GM18511 (cell line): ENCODE measurements around the gene CIB1.

Source experiments
- ATAC-seq: cut with Tn5 transposase; IDR thresholded peaks from one replicate; pipeline ENCODE4 v1.9.1; 2021; ENCODE audit warnings: mild to moderate bottlenecking, moderate library complexity; ENCODE audit not compliant: unreplicated experiment

The CIB1 gene

DNA sequence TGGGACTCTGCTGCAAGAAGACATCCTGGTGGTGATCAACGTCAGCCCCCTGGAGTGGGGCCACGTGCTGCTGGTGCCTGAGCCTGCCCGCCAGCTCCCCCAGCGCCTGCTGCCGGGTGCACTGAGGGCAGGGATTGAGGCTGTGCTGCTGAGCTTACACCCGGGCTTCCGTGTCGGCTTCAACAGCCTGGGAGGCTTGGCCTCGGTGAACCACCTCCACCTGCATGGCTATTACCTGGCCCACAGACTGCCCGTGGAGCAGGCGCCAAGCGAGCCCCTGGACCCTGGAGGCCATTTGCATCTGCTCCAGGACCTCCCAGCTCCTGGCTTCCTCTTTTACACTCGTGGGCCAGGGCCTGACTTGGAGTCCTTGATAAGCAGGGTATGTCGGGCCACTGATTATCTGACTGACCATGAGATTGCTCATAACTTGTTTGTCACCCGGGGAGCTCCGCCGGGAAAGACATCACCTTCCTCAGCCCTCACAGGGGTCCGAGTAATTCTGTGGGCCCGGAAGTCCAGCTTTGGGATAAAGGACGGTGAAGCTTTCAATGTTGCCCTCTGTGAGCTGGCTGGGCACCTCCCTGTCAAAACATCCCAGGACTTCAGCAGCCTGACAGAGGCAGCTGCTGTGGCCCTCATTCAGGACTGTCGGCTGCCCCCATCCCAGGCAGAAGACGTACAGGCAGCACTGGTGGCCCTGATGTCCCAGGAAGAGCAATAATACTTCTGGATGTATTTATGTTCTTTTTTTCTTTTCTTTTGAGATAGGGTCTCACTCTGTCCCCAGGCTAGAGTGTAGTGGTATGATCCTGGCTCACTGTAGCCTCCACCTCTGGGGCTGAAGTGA is 7.8 kb upstream of the CIB1 start:
- no peak for ATAC-seq

DNA sequence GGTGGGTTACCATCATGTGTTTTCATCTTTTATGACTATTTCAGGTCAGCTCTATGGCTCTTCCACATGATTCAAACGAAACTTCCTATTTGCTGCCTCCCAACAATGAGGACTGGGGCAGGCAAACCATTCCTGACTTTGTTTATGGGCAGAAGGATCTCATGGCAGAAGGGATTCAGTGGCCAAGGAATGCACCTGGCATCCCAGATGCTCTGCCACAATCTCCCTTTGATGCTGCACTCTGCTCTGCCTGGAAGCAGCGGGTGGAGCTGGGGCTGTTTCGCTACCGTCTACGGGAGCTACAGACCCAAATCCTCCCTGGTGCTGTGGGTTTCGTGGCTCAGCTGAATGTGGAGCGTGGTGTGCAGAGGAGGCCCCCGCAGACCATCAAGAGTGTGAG is 7.1 kb upstream of the CIB1 start:
- ATAC-seq = no peak

GRCh38 chr15:90239371-90239770 is 5.6 kb upstream of the CIB1 start:
- ATAC-seq = no peak

DNA sequence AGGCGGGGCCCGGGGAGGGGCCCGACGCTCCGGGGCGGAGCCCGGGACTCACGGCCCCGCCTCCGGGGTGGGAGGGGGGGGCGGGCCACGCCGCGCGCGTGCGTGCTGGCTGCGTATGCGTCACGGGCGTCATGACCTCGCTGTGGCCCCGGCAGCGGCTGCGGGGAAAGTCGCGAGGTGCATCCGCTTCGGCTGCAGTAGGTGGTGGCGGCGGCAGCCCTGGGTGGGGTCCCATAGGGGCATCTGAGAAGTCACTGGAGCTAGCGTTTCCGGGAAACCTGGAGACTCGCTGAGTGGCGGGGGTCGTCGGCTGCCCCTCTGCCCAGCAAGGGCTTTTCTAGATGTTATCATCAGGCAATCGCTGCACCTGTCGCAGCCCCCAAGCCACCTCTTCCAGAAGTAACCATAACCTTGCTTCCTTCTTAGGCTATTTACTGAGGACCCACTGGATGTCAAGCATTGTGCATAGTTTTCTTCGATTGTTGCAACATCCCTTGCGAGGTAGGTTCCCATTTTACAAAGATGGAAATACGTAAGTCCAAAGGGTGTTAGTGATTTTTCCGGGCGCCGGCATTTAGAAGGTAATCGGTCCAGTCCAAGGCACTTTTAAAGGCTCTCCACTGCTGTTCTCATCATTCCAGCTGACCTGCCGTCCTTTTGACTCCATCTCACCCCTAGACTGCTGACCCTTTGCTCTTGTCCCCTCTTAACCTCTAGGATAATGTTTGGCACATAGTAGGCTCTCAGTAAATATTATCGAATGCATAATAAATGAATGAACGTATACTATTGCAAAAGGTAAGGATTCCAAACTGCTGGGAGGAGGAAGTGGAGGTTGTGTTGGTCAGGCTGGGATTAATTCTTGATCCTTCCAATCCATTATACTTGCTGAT is 601 bp upstream of the CIB1 start, which contains the start of gene GDPGP1:
Gene GDPGP1 (plus strand): TSS at position 114 of the 893 bp plus-strand sequence. CDS start 6,700 bp downstream, outside the sequence.
- peak; percentile 66 for ATAC-seq

DNA sequence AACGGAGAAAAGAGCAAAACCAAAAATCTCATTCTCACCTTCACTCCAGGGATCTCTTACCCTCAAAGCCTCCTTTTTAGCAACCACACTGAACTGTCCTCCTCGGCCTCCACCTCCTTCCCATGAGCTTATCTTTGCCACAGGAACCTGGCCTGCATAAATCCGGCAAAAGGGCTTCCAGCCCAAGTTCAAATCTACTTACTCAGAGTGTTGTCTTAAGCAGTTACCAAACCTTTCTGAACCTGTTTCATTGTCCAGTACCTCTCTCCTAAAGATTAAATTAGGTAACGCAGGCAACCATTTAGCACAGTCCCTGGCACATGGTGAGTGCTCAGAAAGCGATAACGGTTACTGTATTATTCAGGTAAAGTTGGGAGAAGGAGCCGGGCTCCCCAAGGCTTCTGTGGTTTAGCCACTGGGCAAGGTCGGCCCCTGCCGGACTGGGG is 777 bp downstream of the CIB1 start:
- peak; percentile 0 for ATAC-seq

- no peak for ATAC-seq
Observed at GRCh38 chr15:90232196-90232595, 1.5 kb downstream of the CIB1 start.

DNA sequence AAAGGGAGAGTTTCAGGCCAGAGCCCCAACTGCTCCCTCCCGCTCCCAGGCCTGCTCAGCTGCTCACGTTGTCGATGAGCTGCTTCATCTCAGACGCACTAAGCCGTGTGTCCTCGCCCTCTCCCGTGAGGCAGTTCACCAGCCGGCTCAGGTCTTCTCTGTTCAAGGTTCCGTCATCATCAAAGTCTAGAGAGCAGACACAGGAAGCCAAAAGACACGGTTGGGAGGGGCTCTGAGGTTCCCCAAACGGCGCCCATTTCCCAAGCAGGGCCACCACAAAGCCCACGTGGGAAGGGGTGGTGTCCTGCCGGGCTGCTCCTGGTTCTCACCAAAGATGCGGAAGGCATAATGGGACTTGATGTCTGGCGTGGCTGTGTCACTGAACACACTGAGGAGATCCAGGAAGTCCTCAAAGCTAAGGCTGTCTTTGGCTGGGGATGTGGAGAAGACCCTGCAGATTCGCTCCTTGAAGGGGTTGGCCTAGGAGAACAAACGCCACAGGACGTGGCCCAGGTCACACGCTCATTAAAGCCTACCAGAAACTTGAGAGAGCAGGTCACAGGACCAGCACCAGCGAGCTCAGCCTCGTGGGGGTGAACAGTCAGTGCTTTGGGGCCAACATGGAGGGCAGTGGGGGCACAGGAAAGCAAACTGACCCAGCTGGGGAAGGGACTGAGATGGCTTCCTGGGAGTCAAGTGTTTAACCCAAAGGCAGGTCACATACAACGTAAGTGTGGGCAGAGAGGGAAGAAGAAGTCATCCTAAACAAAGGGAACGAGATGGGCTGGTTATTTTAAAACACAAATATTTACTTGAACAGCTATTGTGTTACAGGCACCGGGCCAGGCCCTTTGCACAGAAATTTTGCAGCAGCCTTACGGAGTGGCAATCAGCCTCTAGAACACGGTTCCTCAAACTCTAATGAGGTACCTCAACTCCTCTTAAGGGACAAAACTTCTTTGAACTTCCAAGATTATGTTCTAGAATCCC is 2.4 kb downstream of the CIB1 start:
- peak; percentile 24 for ATAC-seq

- no peak for ATAC-seq
Observed at GRCh38 chr15:90230610-90231009, 3.1 kb downstream of the CIB1 start.

- no peak for ATAC-seq
Observed at GRCh38 chr15:90230071-90230494, 3.7 kb downstream of the CIB1 start.

- no peak for ATAC-seq
Observed at GRCh38 chr15:90228960-90229359, 4.8 kb downstream of the CIB1 start.

GRCh38 chr15:90227816-90228772 is 5.6 kb downstream of the CIB1 start:
- no peak for ATAC-seq

GRCh38 chr15:90227336-90227735 is 6.4 kb downstream of the CIB1 start:
- ATAC-seq = no peak

GRCh38 chr15:90225504-90226234 is 8.1 kb downstream of the CIB1 start:
- ATAC-seq = no peak

DNA sequence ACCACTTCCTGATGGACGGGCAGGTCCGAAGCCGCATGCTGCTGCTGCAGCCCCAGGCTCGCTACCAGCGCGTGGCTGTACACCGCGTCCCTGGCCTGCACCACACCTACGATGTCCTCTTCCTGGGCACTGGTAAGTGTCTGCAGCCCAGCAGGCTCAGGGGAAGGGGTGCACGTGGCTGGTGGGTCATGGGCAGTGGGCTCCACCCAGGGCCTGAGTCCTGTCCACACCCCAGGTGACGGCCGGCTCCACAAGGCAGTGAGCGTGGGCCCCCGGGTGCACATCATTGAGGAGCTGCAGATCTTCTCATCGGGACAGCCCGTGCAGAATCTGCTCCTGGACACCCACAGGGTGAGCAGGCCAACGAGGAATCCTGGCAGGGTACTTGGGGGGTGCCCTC is 8.7 kb downstream of the CIB1 start:
- no peak for ATAC-seq

DNA sequence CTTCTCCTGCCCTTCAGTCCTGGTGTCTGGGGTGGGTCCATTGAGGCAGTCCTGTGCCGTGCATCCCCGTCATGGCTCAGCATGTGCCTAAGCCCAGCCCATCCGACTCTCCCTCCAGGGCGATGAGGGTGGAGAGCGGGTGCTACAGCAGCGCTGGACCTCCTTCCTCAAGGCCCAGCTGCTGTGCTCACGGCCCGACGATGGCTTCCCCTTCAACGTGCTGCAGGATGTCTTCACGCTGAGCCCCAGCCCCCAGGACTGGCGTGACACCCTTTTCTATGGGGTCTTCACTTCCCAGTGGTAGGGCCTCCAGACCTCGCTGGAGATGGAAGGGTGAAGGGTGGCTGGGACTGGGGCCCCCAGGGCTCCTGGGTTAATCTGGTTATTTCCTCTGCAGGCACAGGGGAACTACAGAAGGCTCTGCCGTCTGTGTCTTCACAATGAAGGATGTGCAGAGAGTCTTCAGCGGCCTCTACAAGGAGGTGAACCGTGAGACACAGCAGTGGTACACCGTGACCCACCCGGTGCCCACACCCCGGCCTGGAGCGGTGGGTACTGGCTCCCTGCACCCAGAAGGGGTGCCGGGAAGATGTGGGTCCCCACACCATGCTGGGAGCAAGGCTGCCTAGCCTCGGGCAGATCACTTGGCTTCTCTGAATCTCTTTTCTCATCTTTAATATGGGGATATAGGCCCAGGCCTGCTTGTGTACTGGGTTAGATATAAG is 10.1 kb downstream of the CIB1 start:
- ATAC-seq = no peak

- ATAC-seq = no peak
Observed at GRCh38 chr15:90222547-90222946, 11.2 kb downstream of the CIB1 start.

DNA sequence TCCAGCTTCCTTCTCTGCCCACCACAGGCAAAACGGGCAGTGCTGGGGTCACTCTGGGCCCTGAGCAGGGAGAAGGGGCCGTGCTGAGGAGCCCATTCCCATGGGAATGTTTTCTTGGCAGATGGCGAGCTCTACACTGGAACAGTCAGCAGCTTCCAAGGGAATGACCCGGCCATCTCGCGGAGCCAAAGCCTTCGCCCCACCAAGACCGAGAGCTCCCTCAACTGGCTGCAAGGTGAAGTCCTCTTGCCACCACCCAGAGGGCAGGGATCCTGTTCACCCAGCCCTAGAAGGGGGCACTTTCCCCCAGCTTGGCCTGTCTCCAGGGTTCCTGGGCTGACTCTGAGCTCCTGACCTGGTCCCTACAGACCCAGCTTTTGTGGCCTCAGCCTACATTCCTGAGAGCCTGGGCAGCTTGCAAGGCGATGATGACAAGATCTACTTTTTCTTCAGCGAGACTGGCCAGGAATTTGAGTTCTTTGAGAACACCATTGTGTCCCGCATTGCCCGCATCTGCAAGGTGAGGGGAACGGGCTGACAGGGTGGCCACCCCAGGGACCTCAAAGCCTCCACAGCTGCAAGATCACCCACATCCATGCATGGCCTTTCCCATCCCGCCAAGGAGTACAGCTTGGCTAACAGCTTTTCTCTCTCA is 12.4 kb downstream of the CIB1 start:
- no peak for ATAC-seq
